Astrocyte (in vitro differentiated cells and primary cell): ENCODE data around the gene FAM3D. TPM values are rescaled to one million over a fixed set of nuclear protein-coding genes. Genes with fewer than 3 reads are reported as not detected.

ENCODE experiments used
- DNase-seq: peaks from one replicate; pipeline ENCODE4 v3.0.0-alpha.2; 2010; ENCODE audit warnings: low read depth
- FAIRE-seq: peaks from 2 replicates; lab custom pipeline; 2011; peaks lifted over from hg19 to GRCh38; lab: Jason Lieb, UNC
- H2AFZ ChIP-seq: 2 replicates; pipeline ENCODE4 v1.6.0; 2012; ENCODE audit warnings: low read depth, low read length, inconsistent platforms
- H3K27ac ChIP-seq: 2 replicates; pipeline ENCODE4 v1.5.1; 2011; ENCODE audit warnings: low read depth, low read length, inconsistent platforms
- H3K27me3 ChIP-seq: 2 replicates; pipeline ENCODE4 v1.6.0; 2011; ENCODE audit warnings: low read length, inconsistent platforms; ENCODE audit not compliant: insufficient read depth
- H3K36me3 ChIP-seq: 2 replicates; pipeline ENCODE4 v1.5.1; 2011; ENCODE audit warnings: low read length, inconsistent platforms; ENCODE audit not compliant: insufficient read depth
- H3K4me1 ChIP-seq: 2 replicates; pipeline ENCODE4 v1.5.1; 2011; ENCODE audit warnings: low read length, inconsistent platforms; ENCODE audit not compliant: insufficient read depth
- H3K4me2 ChIP-seq: 2 replicates; pipeline ENCODE4 v1.6.0; 2012; ENCODE audit warnings: low read length, inconsistent platforms
- H3K4me3 ChIP-seq: 2 replicates; pipeline ENCODE4 v1.5.1; 2011; ENCODE audit warnings: low read depth, mild to moderate bottlenecking, low read length, inconsistent platforms; ENCODE audit not compliant: insufficient read depth
- H3K79me2 ChIP-seq: 2 replicates; pipeline ENCODE4 v1.6.0; 2012; ENCODE audit warnings: mild to moderate bottlenecking, low read length, inconsistent platforms; ENCODE audit not compliant: insufficient read depth
- H3K9ac ChIP-seq: 2 replicates; pipeline ENCODE4 v1.6.0; 2012; ENCODE audit warnings: mild to moderate bottlenecking, low read length, inconsistent platforms
- H3K9me3 ChIP-seq: 2 replicates; pipeline ENCODE4 v1.5.1; 2012; ENCODE audit warnings: low read depth, mild to moderate bottlenecking, low read length, inconsistent platforms; ENCODE audit not compliant: insufficient read depth
- H4K20me1 ChIP-seq: 2 replicates; pipeline ENCODE4 v1.6.0; 2012; ENCODE audit warnings: low read length, inconsistent platforms; ENCODE audit not compliant: insufficient read depth
- H3K27ac Mint-ChIP-seq: one replicate; pipeline ENCODE4 v1.8.0; 2021; ENCODE audit warnings: mild to moderate bottlenecking, mixed read lengths; ENCODE audit not compliant: unreplicated experiment
- H3K27me3 Mint-ChIP-seq: one replicate; pipeline ENCODE4 v1.8.0; 2021; ENCODE audit warnings: low read depth, mixed read lengths; ENCODE audit not compliant: unreplicated experiment
- H3K36me3 Mint-ChIP-seq: one replicate; pipeline ENCODE4 v1.8.0; 2021; ENCODE audit warnings: low read depth, mixed read lengths; ENCODE audit not compliant: unreplicated experiment
- H3K4me1 Mint-ChIP-seq: one replicate; pipeline ENCODE4 v1.8.0; 2021; ENCODE audit warnings: low read depth, mixed read lengths; ENCODE audit not compliant: unreplicated experiment
- H3K4me3 Mint-ChIP-seq: one replicate; pipeline ENCODE4 v1.8.0; 2021; ENCODE audit warnings: mild to moderate bottlenecking, moderate library complexity, mixed read lengths; ENCODE audit not compliant: unreplicated experiment
- H3K9me3 Mint-ChIP-seq: one replicate; pipeline ENCODE4 v1.8.0; 2021; ENCODE audit warnings: mild to moderate bottlenecking, mixed read lengths; ENCODE audit not compliant: unreplicated experiment
- CTCF ChIP-seq: IDR thresholded peaks from 2 replicates; pipeline ENCODE4 v1.5.1; 2011; ENCODE audit warnings: low read depth, mild to moderate bottlenecking, inconsistent platforms, low read length, moderate library complexity; ENCODE audit not compliant: insufficient read depth
- EZH2 ChIP-seq: IDR thresholded peaks from 2 replicates; pipeline ENCODE4 v1.6.1; 2012; ENCODE audit warnings: mild to moderate bottlenecking, low read length, inconsistent platforms; ENCODE audit not compliant: insufficient read depth
- total RNA-seq: library from RNA; stranded (reverse); gene quantifications from 2 replicates; pipeline ENCODE4 v1.2.1, GENCODE V29; 2021

FAM3D gene
- total RNA-seq, 1 donor from 2014 or later = not detected

DNA sequence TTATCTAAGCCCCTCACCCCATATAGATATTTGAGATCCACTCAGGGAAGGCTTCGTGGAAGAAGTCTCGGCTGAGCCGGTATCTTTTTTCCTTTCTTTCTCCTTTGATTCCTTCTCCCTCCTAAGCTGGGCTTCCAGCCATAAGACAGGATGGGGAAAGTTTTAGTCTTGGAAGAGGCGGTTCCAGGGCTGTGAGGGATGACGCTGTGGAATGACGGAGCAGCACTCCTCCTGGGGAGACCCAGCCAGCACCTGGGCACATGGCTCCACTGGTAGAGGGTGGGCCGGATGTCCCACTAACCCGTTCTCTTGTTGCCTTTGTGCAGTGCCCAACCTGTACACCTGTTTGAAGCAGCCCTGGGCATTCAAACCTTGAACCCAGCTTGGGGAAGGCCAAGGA is 46.2 kb downstream of the FAM3D start:
- Mint-ChIP-seq H3K4me1 (peaks cover 6% of the 10 kb centered on the region), H3K27ac (no peak overlapping the region), H3K36me3 (no peaks in the 10 kb centered on the region), H3K27me3 (peaks cover 36% of the 10 kb centered on the region), H3K9me3 (peaks cover 4% of the 10 kb centered on the region), H3K4me3 (no peak overlapping the region)
- Histone ChIP-seq H3K4me2 (no peak overlapping the region), H3K4me3 (no peak overlapping the region), H3K79me2 (no peaks in the 10 kb centered on the region), H4K20me1 (no peaks in the 10 kb centered on the region), H3K4me1 (no peaks in the 10 kb centered on the region), H3K27ac (no peak overlapping the region), H3K27me3 (peaks cover 4% of the 10 kb centered on the region), H3K9ac (no peak overlapping the region), H2AFZ (no peak overlapping the region), H3K36me3 (no peaks in the 10 kb centered on the region), H3K9me3 (no peaks in the 10 kb centered on the region)
- no peak for DNase-seq
- no peak for FAIRE-seq
- TF ChIP-seq EZH2 (no peak), CTCF (no peak)

GRCh38 chr3:58617338-58617761 is 49.2 kb downstream of the FAM3D start:
- H3K36me3 Mint-ChIP-seq = no peaks in the 10 kb centered on the region
- no peak overlapping the region for H2AFZ ChIP-seq
- no peak overlapping the region for H3K27ac Mint-ChIP-seq
- peaks cover 3% of the 10 kb centered on the region for H3K4me1 Mint-ChIP-seq
- FAIRE-seq (no peak), DNase-seq (no peak)
- H3K36me3 ChIP-seq = no peaks in the 10 kb centered on the region
- TF ChIP-seq CTCF = no peak
- no peak for TF ChIP-seq EZH2
- no peaks in the 10 kb centered on the region for H4K20me1 ChIP-seq
- H3K4me1 ChIP-seq = no peaks in the 10 kb centered on the region
- no peaks in the 10 kb centered on the region for H3K9me3 Mint-ChIP-seq
- H3K79me2 ChIP-seq = no peaks in the 10 kb centered on the region
- H3K27me3 ChIP-seq = peaks cover 4% of the 10 kb centered on the region
- H3K27me3 Mint-ChIP-seq = peaks cover 27% of the 10 kb centered on the region
- no peaks in the 10 kb centered on the region for H3K9me3 ChIP-seq
- H3K4me2 ChIP-seq = no peak overlapping the region
- no peak overlapping the region for H3K9ac ChIP-seq
- no peak overlapping the region for H3K4me3 ChIP-seq
- no peak overlapping the region for H3K27ac ChIP-seq
- H3K4me3 Mint-ChIP-seq = no peak overlapping the region

GRCh38 chr3:58613236-58614132 is 53.1 kb downstream of the FAM3D start:
- no peak for FAIRE-seq
- no peaks in the 10 kb centered on the region for H3K4me1 ChIP-seq
- TF ChIP-seq CTCF (no peak), EZH2 (no peak)
- Mint-ChIP-seq H3K4me1 (peaks cover 2% of the 10 kb centered on the region), H3K36me3 (no peaks in the 10 kb centered on the region), H3K9me3 (no peaks in the 10 kb centered on the region), H3K4me3 (no peak overlapping the region), H3K27me3 (peaks cover 10% of the 10 kb centered on the region), H3K27ac (no peak overlapping the region)
- no peaks in the 10 kb centered on the region for H4K20me1 ChIP-seq
- no peaks in the 10 kb centered on the region for H3K27me3 ChIP-seq
- no peak overlapping the region for H3K27ac ChIP-seq
- no peaks in the 10 kb centered on the region for H3K79me2 ChIP-seq
- DNase-seq = no peak
- H3K9ac ChIP-seq = no peak overlapping the region
- H3K9me3 ChIP-seq = no peaks in the 10 kb centered on the region
- no peaks in the 10 kb centered on the region for H3K36me3 ChIP-seq
- no peak overlapping the region for H3K4me3 ChIP-seq
- no peak overlapping the region for H2AFZ ChIP-seq
- no peak overlapping the region for H3K4me2 ChIP-seq
